Subcutaneous abdominal adipose tissue (tissue), 5 donors: ENCODE data around the gene LMO1.

Experiments
- H3K27ac ChIP-seq: one replicate; pipeline ENCODE4 v1.7.0; 2013; ENCODE audit warnings: low read depth, mild to moderate bottlenecking, inconsistent platforms, low read length, moderate library complexity
- H3K27me3 ChIP-seq, 5 donors: one replicate each; pipeline ENCODE4 v1.7.0; 2013; ENCODE audit warnings: low read length in 5 of 5, inconsistent platforms in 1 of 5; ENCODE audit not compliant: control insufficient read depth in 5 of 5, insufficient read depth in 4 of 5
- H3K36me3 ChIP-seq, 5 donors: one replicate each; pipeline ENCODE4 v1.7.0; 2013; ENCODE audit warnings: low read length in 5 of 5; ENCODE audit not compliant: control insufficient read depth in 5 of 5, insufficient read depth in 5 of 5
- H3K4me1 ChIP-seq, 5 donors: one replicate each; pipeline ENCODE4 v1.7.0; 2013; ENCODE audit warnings: low read length in 5 of 5, mild to moderate bottlenecking in 3 of 5, moderate library complexity in 1 of 5; ENCODE audit not compliant: control insufficient read depth in 5 of 5, insufficient read depth in 5 of 5
- H3K4me3 ChIP-seq, 5 donors: one replicate each; pipeline ENCODE4 v1.7.0; 2013; ENCODE audit warnings: low read length in 5 of 5, low read depth in 1 of 5
- H3K9ac ChIP-seq, 5 donors: one replicate each; pipeline ENCODE4 v1.7.0; 2013; ENCODE audit warnings: low read length in 5 of 5, mild to moderate bottlenecking in 4 of 5, moderate library complexity in 3 of 5
- H3K9me3 ChIP-seq, 5 donors: one replicate each; pipeline ENCODE4 v1.7.0; 2013; ENCODE audit warnings: low read length in 5 of 5; ENCODE audit not compliant: control insufficient read depth in 5 of 5
- donor health status: healthy.
- donor health status: healthy.
- donor health status: healthy.
- donor health status: healthy.
- donor health status: healthy.

The LMO1 gene

DNA sequence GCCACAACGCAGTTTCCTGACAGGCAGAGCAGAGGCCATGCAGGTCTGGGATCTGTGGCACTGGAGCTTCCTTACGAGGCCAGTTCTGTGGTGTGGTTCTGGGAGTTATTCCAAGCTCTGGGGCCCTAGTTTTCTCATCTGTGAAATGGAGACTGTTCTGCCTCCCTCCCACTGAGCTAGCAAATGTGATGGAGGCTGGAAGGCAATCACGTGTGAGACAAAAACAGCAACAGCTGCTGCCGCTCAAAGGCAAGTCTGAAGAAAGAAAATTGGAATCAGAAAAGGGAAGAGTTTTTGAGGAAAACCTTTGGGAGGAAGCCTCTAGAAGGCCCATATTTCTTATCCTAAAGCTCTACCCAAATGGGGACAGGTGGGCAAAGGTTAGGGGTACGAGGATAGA is 86.5 kb downstream of the LMO1 start:
- Histone ChIP-seq H3K4me3 (no peak overlapping the region), H3K4me1 (peaks cover 0 to 2% (median 0%) of the 10 kb centered on the region in 5 donors), H3K9me3 (no peaks in the 10 kb centered on the region), H3K9ac (no peak overlapping the region), H3K36me3 (no peaks in the 10 kb centered on the region), H3K27ac (no peak overlapping the region), H3K27me3 (peaks cover 0 to 4% (median 0%) of the 10 kb centered on the region in 5 donors)
